Stomach smooth muscle (tissue), 2 donors: Measurements from ENCODE around the gene IL1RL1.

Source experiments
- H3K27ac ChIP-seq: one replicate; pipeline ENCODE4 v1.7.0; 2013; ENCODE audit warnings: mild to moderate bottlenecking, low read length, inconsistent platforms
- H3K27me3 ChIP-seq, 2 donors: one replicate each; pipeline ENCODE4 v1.7.0; 2013; ENCODE audit warnings: low read length in 2 of 2; ENCODE audit not compliant: insufficient read depth in 2 of 2, control insufficient read depth in 1 of 2
- H3K36me3 ChIP-seq, 2 donors: one replicate each; pipeline ENCODE4 v1.7.0; 2013; ENCODE audit warnings: low read length in 2 of 2; ENCODE audit not compliant: control insufficient read depth in 2 of 2, insufficient read depth in 2 of 2
- H3K4me1 ChIP-seq: one replicate; pipeline ENCODE4 v1.7.0; 2013; ENCODE audit warnings: low read length; ENCODE audit not compliant: control insufficient read depth, insufficient read depth
- H3K4me3 ChIP-seq, 2 donors: one replicate each; pipeline ENCODE4 v1.7.0; 2013; ENCODE audit warnings: low read length in 2 of 2
- H3K9ac ChIP-seq, 2 donors: one replicate each; pipeline ENCODE4 v1.7.0; 2013; ENCODE audit warnings: low read length in 2 of 2, mild to moderate bottlenecking in 1 of 2
- H3K9me3 ChIP-seq, 2 donors: one replicate each; pipeline ENCODE4 v1.7.0; 2013; ENCODE audit warnings: low read length in 2 of 2; ENCODE audit not compliant: control insufficient read depth in 2 of 2
- donor health status: healthy.
- donor health status: Pancreatic carcinoma.

Gene IL1RL1

GRCh38 chr2:102294802-102295489, 16.4 kb upstream of the IL1RL1 start:
- H3K27me3 ChIP-seq: peaks cover 0 to 2% of the 10 kb centered on the region in 2 donors
- H3K27ac ChIP-seq: no peak overlapping the region
- H3K4me3 ChIP-seq: no peak overlapping the region
- H3K4me1 ChIP-seq: no peaks in the 10 kb centered on the region
- no peaks in the 10 kb centered on the region for H3K9me3 ChIP-seq
- H3K9ac ChIP-seq: no peak overlapping the region
- no peaks in the 10 kb centered on the region for H3K36me3 ChIP-seq

GRCh38 chr2:102295566-102295965, 15.8 kb upstream of the IL1RL1 start:
- H3K4me1 ChIP-seq: no peaks in the 10 kb centered on the region
- no peak overlapping the region for H3K4me3 ChIP-seq
- H3K27me3 ChIP-seq: peaks cover 0 to 2% of the 10 kb centered on the region in 2 donors
- H3K9ac ChIP-seq: no peak overlapping the region
- H3K9me3 ChIP-seq: no peaks in the 10 kb centered on the region
- no peaks in the 10 kb centered on the region for H3K36me3 ChIP-seq
- no peak overlapping the region for H3K27ac ChIP-seq

DNA sequence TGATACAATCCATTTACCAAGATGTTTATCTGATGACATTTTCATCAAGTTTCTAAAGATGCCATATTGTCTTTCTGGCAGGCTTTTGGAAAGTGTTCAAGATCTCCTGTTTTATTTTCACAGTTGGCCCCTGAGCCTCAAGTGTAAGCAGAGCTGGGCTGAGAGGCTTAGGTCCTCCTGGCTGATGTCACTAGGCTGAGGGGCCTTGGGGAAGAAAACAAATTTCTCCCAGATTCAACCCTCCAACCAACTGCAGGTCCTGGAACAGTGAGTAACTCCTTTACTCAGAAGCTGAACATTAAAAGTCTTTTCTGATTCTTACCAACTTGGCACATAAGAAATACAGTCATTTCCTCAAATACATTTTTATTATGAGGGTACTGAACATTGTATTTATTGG, 14.9 kb upstream of the IL1RL1 start:
- H3K9me3 ChIP-seq: no peaks in the 10 kb centered on the region
- no peak overlapping the region for H3K4me3 ChIP-seq
- peaks cover 0 to 2% of the 10 kb centered on the region in 2 donors for H3K27me3 ChIP-seq
- H3K9ac ChIP-seq: no peak overlapping the region
- no peak overlapping the region for H3K27ac ChIP-seq
- no peaks in the 10 kb centered on the region for H3K4me1 ChIP-seq
- H3K36me3 ChIP-seq: no peaks in the 10 kb centered on the region

DNA sequence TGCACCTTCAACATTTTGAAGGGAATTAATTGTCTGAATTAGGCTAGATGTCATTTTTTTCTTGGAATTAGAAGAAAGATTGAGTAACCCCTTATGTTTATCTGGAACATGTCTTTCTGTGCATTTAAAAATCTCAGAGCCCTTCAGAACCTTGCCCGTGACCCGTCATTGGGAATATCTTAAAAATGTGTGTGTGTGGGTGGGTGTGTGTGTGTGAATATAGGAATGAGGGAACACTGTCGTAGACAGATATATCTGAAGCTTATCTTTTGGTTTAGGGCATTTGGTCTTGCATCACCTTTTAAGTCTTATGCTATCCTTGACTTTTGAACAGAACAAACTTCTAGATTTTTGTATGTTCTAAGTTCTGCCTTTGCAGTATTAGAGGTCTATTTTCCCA, 13.5 kb upstream of the IL1RL1 start:
- Histone ChIP-seq H3K9ac (no peak overlapping the region), H3K9me3 (no peaks in the 10 kb centered on the region), H3K4me3 (no peak overlapping the region), H3K4me1 (no peaks in the 10 kb centered on the region), H3K36me3 (no peaks in the 10 kb centered on the region), H3K27ac (no peak overlapping the region), H3K27me3 (peaks cover 0 to 2% of the 10 kb centered on the region in 2 donors)

GRCh38 chr2:102301867-102302362, 9.4 kb upstream of the IL1RL1 start:
- H3K4me3 ChIP-seq: no peak overlapping the region
- no peaks in the 10 kb centered on the region for H3K4me1 ChIP-seq
- H3K36me3 ChIP-seq: no peaks in the 10 kb centered on the region
- no peak overlapping the region for H3K9ac ChIP-seq
- H3K9me3 ChIP-seq: no peaks in the 10 kb centered on the region
- peaks cover 2% of the 10 kb centered on the region in 2 donors for H3K27me3 ChIP-seq
- no peak overlapping the region for H3K27ac ChIP-seq

DNA sequence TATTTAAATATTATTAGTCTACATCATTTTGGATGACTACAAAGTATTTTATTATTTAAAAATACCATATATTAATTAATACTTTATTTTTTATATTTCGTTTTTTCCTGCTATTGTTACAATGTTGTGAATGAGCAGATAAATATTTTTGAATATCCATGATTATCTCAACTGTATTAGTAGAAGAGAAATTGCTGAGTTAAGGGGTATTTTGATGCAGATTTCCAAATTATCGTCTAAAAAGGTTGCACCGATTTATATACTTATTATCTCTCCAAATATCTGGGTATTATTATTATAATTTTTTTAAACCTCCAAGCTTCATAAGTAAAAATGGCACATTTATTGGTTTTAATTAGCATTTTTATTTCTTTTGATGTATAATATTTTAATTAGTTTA, 8.9 kb upstream of the IL1RL1 start:
- H3K9me3 ChIP-seq: no peaks in the 10 kb centered on the region
- H3K4me1 ChIP-seq: no peaks in the 10 kb centered on the region
- H3K27me3 ChIP-seq: peaks cover 2% of the 10 kb centered on the region in 2 donors
- no peak overlapping the region for H3K27ac ChIP-seq
- no peak overlapping the region for H3K9ac ChIP-seq
- H3K36me3 ChIP-seq: no peaks in the 10 kb centered on the region
- H3K4me3 ChIP-seq: no peak overlapping the region

- Histone ChIP-seq H3K27ac (no peak overlapping the region), H3K9ac (no peak overlapping the region), H3K4me1 (no peaks in the 10 kb centered on the region), H3K27me3 (peaks cover 2% of the 10 kb centered on the region in 2 donors), H3K4me3 (no peak overlapping the region), H3K36me3 (no peaks in the 10 kb centered on the region), H3K9me3 (no peaks in the 10 kb centered on the region)
Observed at GRCh38 chr2:102303589-102303988, 7.8 kb upstream of the IL1RL1 start.

GRCh38 chr2:102304268-102304667, 7.1 kb upstream of the IL1RL1 start:
- H3K9me3 ChIP-seq: no peaks in the 10 kb centered on the region
- peaks cover 2% of the 10 kb centered on the region in 2 donors for H3K27me3 ChIP-seq
- no peak overlapping the region for H3K9ac ChIP-seq
- no peaks in the 10 kb centered on the region for H3K36me3 ChIP-seq
- no peaks in the 10 kb centered on the region for H3K4me1 ChIP-seq
- no peak overlapping the region for H3K27ac ChIP-seq
- H3K4me3 ChIP-seq: no peak overlapping the region

GRCh38 chr2:102304711-102305611, 6.4 kb upstream of the IL1RL1 start:
- H3K9ac ChIP-seq: no peak overlapping the region
- no peaks in the 10 kb centered on the region for H3K4me1 ChIP-seq
- no peaks in the 10 kb centered on the region for H3K36me3 ChIP-seq
- H3K27ac ChIP-seq: no peak overlapping the region
- no peaks in the 10 kb centered on the region for H3K9me3 ChIP-seq
- H3K4me3 ChIP-seq: no peak overlapping the region
- peaks cover 2% of the 10 kb centered on the region in 2 donors for H3K27me3 ChIP-seq

GRCh38 chr2:102306125-102306524, 5.2 kb upstream of the IL1RL1 start:
- Histone ChIP-seq H3K27me3 (peaks cover 2% of the 10 kb centered on the region in 2 donors), H3K9me3 (no peaks in the 10 kb centered on the region), H3K36me3 (no peaks in the 10 kb centered on the region), H3K4me1 (no peaks in the 10 kb centered on the region), H3K27ac (no peak overlapping the region), H3K9ac (no peak overlapping the region), H3K4me3 (no peak overlapping the region)
